Right ventricle myocardium superior (tissue), 1 donor: ENCODE measurements around the gene MAT1A. TPM values are rescaled to one million over a fixed set of nuclear protein-coding genes. Genes with fewer than 3 reads are reported as not detected.
"Not testable (repeated sequence)": the region's sequence is repeated elsewhere in the genome, so short reads cannot be mapped to it uniquely, and the experiment has no call there.

Experiments
- ATAC-seq: fragments of 200-7000 bp; cut with Tn5 transposase; one replicate; pipeline ENCODE4 v1.9.1; 2020; ENCODE audit warnings: mild to moderate bottlenecking; ENCODE audit not compliant: poor library complexity
- DNase-seq: peaks from one replicate; pipeline ENCODE4 v3.0.0-alpha.2; 2020
- intact Hi-C: fragments of 100-400 bp; cut with DNase I; formaldehyde crosslinking; loops from one replicate; pipeline ENCODE4 v1.11.2; 2022
- long read RNA-seq: library from polyadenylated mRNA; unstranded; transcript quantifications from one replicate; pipeline ENCODE4 v2.0.0, GENCODE V29; 2021
- total RNA-seq: library from RNA; stranded (reverse); fragmentation: NEBNext Ultra II Directional; extraction: Animal tissue kit (Norgen Biotek cat#: 25700); gene quantifications from one replicate; pipeline ENCODE4 v1.2.1, GENCODE V29; 2021
- donor health status: DM: no; HTN: yes; CAD: no; lungs with severe emphysema.

Gene MAT1A
- total RNA-seq = 0.30 TPM
- long read RNA-seq = 0 reads

DNA sequence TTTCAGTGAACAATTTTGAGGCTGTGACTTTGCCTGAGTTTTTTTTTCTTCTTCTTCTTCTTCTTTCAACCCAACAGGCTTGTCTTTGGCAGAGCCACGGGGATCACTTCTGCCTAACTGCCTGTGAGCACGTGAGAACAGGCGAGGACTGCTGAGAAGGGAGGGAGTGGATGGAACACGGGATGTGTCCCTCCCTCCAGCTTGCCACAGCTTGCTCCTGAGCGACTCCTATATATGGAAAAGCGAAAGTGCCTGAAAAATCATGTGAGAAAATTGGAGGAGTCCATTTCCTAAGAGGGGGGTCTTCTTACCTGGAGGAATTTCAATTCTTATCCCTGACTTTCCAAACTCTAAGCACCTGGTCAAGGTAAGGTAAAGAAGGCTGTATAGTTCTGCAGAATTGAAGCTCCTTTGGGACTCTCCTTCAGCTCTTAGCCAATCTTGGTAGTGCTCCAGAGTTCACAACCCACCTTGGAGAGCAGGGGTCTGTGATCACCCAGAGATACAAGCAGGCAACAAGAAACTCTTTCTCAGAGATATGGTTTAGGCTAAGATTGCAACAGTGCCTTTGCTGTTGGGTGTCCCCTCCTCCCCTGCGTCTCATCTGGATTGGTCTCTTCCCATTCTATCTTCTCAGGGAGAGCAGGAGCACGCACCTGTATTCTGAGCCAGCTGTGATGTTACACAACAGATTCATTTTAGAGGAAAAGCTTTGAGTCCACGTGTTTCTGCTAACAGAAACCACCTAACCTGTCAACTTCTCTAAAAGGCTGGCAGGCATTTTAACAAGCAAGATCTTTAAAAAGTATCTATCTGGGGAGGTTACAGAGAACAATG lies at the start of gene MAT1A:
Gene MAT1A, minus strand, starts transcription at position 208 of the 837 bp plus-strand sequence. CDS start 235 bp downstream, outside the sequence.
- no peak for DNase-seq
- intact Hi-C loops = no loop called here
- peak; percentile 67 for ATAC-seq

DNA sequence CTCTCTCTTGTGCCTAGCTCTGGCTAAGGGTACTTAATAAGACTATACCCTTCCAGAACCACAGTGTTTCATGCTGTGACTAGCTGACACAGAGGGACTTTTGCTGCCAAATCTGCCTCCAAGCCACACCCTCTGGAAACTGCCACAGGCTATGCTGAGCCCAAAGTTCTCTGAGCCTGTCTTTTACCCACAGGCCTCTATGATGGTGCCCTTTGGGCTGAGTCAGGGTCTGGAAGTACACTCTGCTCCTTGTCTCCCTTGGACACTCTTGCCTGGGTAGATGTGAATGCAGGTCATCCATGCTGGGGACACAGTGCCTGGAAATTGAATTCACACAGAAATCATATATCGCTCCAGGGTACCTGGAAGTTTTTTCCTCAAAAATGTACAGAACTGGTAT lies 44.5 kb upstream of the MAT1A start:
- DNase-seq (no peak), ATAC-seq (peak; percentile 31)
- intact Hi-C loops = no loop called here

DNA sequence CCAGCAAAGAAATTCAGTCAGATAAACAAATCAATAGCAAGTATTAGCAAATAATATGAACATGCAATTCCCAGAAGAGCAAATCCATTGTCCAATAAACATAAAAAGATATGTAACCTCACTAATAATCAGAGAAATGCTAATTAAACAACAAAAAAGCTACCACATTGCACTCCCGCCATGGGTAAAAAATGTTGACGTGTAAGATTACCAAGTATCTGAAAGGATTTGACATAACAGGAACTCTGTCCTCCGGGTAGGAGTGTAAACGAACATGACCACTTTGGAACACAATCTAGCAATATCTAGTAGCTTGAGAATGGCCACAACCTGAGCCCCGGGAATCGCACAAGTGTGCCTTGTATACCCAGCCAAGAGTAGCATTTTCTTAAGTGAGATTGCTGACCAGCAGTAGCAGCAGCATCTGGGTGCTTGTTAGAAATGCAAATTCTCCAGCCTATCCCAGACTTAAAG lies 35.5 kb upstream of the MAT1A start:
- DNase-seq (no peak), ATAC-seq (no peak)
- intact Hi-C loops = no loop called here

GRCh38 chr10:80324086-80324485 lies 34.6 kb upstream of the MAT1A start:
- intact Hi-C loops = no loop called here
- no peak for ATAC-seq
- no peak for DNase-seq

GRCh38 chr10:80323311-80323710 lies 33.9 kb upstream of the MAT1A start:
- intact Hi-C loops = no loop called here
- no peak for DNase-seq
- ATAC-seq = no peak

GRCh38 chr10:80322711-80323110 lies 33.3 kb upstream of the MAT1A start:
- no peak for ATAC-seq
- DNase-seq = no peak
- intact Hi-C loops = no loop called here

DNA sequence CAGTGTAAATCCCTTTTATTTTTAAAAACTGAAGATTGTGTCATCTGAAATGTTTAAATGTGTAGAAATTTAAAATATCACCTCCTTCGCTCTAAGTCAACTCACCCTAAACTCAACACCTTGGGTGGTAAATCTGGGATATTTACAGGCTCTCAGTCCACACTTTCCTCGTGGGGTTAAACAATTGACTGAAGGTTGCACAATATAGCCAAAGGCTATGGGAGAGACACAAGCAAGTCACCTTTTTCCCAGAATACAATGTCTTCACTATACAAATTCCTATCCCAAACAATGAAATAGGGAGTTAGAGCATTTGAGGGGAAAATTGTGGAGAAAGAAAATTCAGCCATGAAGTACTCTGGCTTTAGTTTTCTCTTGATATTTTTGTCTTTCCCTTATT lies 32.7 kb upstream of the MAT1A start:
- intact Hi-C loops = no loop called here
- DNase-seq (no peak), ATAC-seq (no peak)

DNA sequence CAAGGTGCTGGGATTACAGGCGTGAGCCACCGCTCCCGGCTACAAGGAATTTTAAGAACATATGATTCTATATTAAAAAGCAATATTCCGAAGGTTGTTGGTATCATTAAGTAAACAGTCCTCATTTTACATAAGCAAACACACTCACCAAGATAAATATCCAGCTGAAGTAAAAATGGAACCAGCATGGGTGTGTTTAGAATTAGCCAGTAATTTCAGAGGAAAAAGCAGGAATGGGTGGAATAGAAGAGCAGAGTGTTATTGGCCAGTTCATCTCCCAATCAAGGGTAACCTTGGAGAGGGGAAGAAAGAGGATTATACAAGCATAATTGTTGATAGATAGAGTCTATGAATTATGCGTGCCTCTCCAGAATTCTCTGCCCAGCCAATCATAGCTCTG lies 31.7 kb upstream of the MAT1A start:
- DNase-seq = no peak
- no peak for ATAC-seq
- intact Hi-C loops = no loop called here

DNA sequence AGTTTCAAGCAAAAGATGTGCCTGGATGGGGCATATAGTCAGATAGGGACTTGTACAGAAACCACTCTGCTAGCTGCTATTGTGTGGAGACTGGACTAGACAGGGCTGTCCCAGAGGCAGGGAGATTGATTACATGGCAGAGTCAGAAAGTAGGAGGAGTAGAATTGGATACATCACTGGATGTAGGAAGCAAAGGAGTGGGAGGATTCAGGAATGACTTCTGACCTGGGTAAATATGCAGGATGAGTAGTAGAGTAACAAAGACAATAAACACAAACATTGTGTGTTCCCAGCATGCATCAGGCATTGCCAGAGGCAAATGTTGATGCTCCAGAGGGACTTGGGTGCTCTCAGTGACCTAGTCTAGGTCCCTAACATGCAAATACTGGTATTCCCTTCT lies 30.9 kb upstream of the MAT1A start:
- ATAC-seq (no peak), DNase-seq (no peak)
- intact Hi-C loops = no loop called here

GRCh38 chr10:80319725-80320290 lies 30.4 kb upstream of the MAT1A start:
- ATAC-seq = no peak
- intact Hi-C loops = no loop called here
- no peak for DNase-seq

DNA sequence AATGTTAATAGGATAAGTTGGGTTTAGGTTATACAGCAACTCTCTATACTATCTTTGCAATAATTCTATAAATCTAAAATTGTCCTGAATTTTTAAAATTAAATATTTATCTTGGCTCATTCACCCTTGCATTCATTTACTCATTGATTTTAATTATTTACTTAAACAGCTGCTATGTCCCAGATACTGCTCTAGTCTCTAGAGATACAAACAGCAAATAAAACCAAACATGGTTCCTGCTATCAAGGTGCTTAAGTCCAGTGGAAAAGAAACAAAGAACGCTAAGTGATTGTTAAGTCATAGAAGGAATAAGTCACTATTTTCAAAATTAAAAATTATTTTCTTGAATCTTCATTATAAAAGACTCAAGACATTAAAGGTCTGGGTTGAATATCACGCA lies 29.9 kb upstream of the MAT1A start:
- intact Hi-C loops = no loop called here
- no peak for ATAC-seq

DNA sequence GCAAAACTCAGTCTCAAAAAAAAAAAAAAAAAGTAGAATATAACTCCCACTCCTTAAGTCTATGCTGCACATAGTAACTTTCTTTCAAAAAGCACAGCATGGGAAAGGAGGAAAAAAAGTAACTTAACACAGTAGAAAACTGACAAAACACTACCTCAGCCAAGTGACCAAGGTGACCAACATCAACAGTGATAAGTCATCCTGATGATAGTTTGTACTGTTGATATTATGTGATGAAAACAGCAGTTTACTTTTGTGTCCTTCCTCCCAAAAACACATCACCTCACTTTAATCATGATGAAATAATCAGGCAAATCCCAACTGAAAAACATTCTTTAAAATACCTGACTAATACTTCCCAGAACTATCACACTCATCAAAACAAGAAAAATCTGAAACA lies 29.3 kb upstream of the MAT1A start:
- intact Hi-C loops = no loop called here
- ATAC-seq (no peak), DNase-seq (no peak)

More for the DNA sequence above, 29.9 kb upstream of the MAT1A start:
- no peak for DNase-seq

GRCh38 chr10:80315391-80315790 lies 25.9 kb upstream of the MAT1A start:
- DNase-seq = no peak
- no peak for ATAC-seq
- intact Hi-C loops = no loop called here

- intact Hi-C loops = no loop called here
- DNase-seq (no peak), ATAC-seq (no peak)
Measured at GRCh38 chr10:80313523-80313922, 24.1 kb upstream of the MAT1A start.

DNA sequence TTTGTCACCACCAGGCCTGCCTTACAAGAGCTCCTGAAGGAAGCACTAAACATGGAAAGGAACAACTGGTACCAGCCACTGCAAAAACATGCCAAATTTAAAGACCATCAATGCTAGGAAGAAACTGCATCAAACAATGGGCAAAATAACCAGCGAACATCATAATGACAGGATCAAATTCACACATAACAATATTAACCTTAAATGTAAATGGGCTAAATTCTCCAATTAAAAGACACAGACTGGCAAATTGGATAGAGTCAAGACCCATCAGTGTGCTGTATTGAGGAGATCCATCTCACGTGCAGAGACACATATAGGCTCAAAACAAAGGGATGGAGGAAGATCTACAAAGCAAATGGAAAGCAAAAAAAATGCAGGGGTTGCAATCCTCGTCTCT lies 16.5 kb upstream of the MAT1A start:
- intact Hi-C loops, ATAC-seq, DNase-seq: not testable (repeated sequence)

GRCh38 chr10:80296942-80297341 lies 7.5 kb upstream of the MAT1A start:
- intact Hi-C loops = no loop called here
- no peak for DNase-seq
- ATAC-seq = no peak

GRCh38 chr10:80292607-80293239 lies 3.3 kb upstream of the MAT1A start:
- no peak for ATAC-seq
- DNase-seq = no peak
- intact Hi-C loops = no loop called here

DNA sequence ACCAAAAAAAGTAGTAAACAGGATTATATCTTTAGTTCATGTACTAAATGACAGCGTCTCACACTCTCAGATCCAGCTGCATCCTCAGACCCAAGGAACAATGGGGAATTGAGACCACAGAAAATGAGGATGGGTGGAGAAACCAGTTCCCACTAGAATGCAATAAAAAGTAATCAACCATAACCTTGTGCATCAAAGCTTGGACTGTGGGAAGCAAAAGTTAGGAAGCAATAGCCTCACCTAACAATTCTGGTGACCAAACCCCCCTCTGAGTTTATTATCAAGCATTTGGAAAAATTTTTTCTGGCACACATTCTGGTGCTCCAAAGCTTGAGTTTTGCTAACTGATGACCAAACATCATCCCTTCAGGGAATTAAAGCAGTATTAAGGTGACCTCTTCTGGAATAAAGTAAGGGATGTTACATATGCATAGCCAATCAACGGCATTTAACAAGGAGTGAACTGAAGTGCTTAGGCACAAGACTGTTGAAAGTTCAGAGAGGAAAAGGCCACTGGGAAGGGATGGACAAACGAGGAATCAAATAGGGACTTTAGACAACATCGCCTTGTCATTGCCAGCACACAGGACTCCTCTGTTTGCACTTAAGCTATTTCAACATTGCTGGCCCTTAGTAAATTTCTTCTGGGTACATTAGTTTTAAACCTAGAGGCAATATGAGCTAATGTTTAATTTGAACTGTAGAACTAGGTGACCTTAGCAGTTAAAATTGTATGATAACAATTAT lies 1.2 kb upstream of the MAT1A start:
- ATAC-seq (no peak), DNase-seq (no peak)
- intact Hi-C loops = no loop called here

GRCh38 chr10:80288849-80289248 lies 609 bp downstream of the MAT1A start:
- intact Hi-C loops = no loop called here
- no peak for DNase-seq
- no peak for ATAC-seq
